ENCODE data around the gene GOLGA7B.
"Not testable (repeated sequence)": the region's sequence is repeated elsewhere in the genome, so short reads cannot be mapped to it uniquely, and the experiment has no call there.

DNA sequence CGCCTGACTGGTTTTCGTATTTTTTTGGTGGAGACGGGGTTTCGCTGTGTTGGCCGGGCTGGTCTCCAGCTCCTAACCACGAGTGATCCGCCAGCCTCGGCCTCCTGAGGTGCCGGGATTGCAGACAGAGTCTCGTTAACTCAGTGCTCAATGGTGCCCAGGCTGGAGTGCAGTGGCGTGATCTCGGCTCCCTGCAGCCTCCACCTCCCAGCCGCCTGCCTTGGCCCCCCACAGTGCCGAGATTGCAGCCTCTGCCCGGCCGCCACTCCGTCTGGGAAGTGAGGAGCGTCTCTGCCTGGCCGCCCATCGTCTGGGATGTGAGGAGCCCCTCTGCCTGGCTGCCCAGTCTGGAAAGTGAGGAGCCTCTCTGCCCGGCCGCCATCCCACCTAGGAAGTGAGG is 8.5 kb upstream of the GOLGA7B start:
- not testable (repeated sequence) for TF ChIP-seq EZH2 (IDR thresholded peaks at IDR 0.05; ENCODE audit: low read depth)
- TF ChIP-seq, protein P1, sequence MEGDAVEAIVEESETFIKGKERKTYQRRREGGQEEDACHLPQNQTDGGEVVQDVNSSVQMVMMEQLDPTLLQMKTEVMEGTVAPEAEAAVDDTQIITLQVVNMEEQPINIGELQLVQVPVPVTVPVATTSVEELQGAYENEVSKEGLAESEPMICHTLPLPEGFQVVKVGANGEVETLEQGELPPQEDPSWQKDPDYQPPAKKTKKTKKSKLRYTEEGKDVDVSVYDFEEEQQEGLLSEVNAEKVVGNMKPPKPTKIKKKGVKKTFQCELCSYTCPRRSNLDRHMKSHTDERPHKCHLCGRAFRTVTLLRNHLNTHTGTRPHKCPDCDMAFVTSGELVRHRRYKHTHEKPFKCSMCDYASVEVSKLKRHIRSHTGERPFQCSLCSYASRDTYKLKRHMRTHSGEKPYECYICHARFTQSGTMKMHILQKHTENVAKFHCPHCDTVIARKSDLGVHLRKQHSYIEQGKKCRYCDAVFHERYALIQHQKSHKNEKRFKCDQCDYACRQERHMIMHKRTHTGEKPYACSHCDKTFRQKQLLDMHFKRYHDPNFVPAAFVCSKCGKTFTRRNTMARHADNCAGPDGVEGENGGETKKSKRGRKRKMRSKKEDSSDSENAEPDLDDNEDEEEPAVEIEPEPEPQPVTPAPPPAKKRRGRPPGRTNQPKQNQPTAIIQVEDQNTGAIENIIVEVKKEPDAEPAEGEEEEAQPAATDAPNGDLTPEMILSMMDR (conservative IDR thresholded peaks at IDR 0.05): not testable (repeated sequence)
